IMR-90 (cell line): ENCODE measurements around the gene CNDP1. TPM values are rescaled to one million over a fixed set of nuclear protein-coding genes. Genes with fewer than 3 reads are reported as not detected.
"Not testable (repeated sequence)": the region's sequence is repeated elsewhere in the genome, so short reads cannot be mapped to it uniquely, and the experiment has no call there.

Source experiments
- ATAC-seq: fragments of 200-7000 bp; cut with Tn5 transposase; 2 replicates; pipeline ENCODE4 v1.9.1; 2020; ENCODE audit warnings: low read depth, mild to moderate bottlenecking, moderate library complexity
- BruUV-seq: library from RNA; stranded (reverse); fragments of 400-500 nt; replicated peaks from 2 replicates; lab custom pipeline; 2021; lab: Mats Ljungman, UMichigan
- CTCF ChIA-PET: fragments of 300-600 bp; formaldehyde crosslinking; extraction: SDS; loops from one replicate; lab custom pipeline; 2021; ENCODE audit warnings: antibody characterized with exemption; lab: Yijun Ruan, JAX
- POLR2A ChIA-PET: fragments of 300-600 bp; sonication (Branson Sonifier 250); formaldehyde crosslinking; loops from one replicate; lab custom pipeline; 2022; ENCODE audit warnings: antibody characterized with exemption; ENCODE audit not compliant: unreplicated experiment; lab: Charles Lee
- DNase-seq: peaks from one replicate; pipeline ENCODE4 v3.0.0; 2013
- H2AFZ ChIP-seq: replicated peaks from 2 replicates; pipeline ENCODE3; 2013; ENCODE audit warnings: low read length, mild to moderate bottlenecking; ENCODE audit not compliant: poor library complexity
- H2AK5ac ChIP-seq: 2 replicates; pipeline ENCODE4 v1.6.1; 2013; ENCODE audit warnings: low read depth, low read length, inconsistent platforms
- H2AK9ac ChIP-seq: replicated peaks from 2 replicates; pipeline ENCODE3; 2013; ENCODE audit warnings: mild to moderate bottlenecking, low read depth, low read length, moderate library complexity; ENCODE audit not compliant: poor library complexity
- H2BK120ac ChIP-seq: 2 replicates; pipeline ENCODE4 v1.6.1; 2013; ENCODE audit warnings: low read depth, low read length, inconsistent platforms
- H2BK15ac ChIP-seq: 3 replicates; pipeline ENCODE4 v1.6.1; 2013; ENCODE audit warnings: low read depth, low read length, inconsistent platforms
- H2BK20ac ChIP-seq: 2 replicates; pipeline ENCODE4 v1.6.1; 2013; ENCODE audit warnings: low read depth, mild to moderate bottlenecking, inconsistent platforms, low read length, moderate library complexity
- H2BK5ac ChIP-seq: 2 replicates; pipeline ENCODE4 v1.6.1; 2013; ENCODE audit warnings: mild to moderate bottlenecking, low read depth, low read length, inconsistent platforms; ENCODE audit not compliant: poor library complexity, severe bottlenecking
- H3K14ac ChIP-seq: replicated peaks from 2 replicates; pipeline ENCODE4 v1.6.1; 2013; ENCODE audit warnings: low read depth, low read length, inconsistent platforms
- H3K18ac ChIP-seq: 2 replicates; pipeline ENCODE4 v1.6.1; 2013; ENCODE audit warnings: low read depth, low read length, control low read depth
- H3K23ac ChIP-seq: 2 replicates; pipeline ENCODE4 v1.6.1; 2013; ENCODE audit warnings: low read depth, low read length, inconsistent platforms
- H3K27ac ChIP-seq: 2 replicates; pipeline ENCODE4 v1.5.1; 2013; ENCODE audit warnings: mild to moderate bottlenecking, control low read depth, low read length; ENCODE audit not compliant: insufficient read depth
- H3K27me3 ChIP-seq: 2 replicates; pipeline ENCODE4 v1.6.1; 2013; ENCODE audit warnings: low read length; ENCODE audit not compliant: control insufficient read depth, insufficient read depth
- H3K36me3 ChIP-seq: 2 replicates; pipeline ENCODE4 v1.6.1; 2013; ENCODE audit warnings: low read length, mixed read lengths; ENCODE audit not compliant: control insufficient read depth, insufficient read depth
- H3K4ac ChIP-seq: 2 replicates; pipeline ENCODE4 v1.6.1; 2013; ENCODE audit warnings: low read depth, low read length, inconsistent platforms
- H3K4me1 ChIP-seq: 2 replicates; pipeline ENCODE4 v1.6.1; 2013; ENCODE audit warnings: low read length, mixed read lengths; ENCODE audit not compliant: control insufficient read depth, insufficient read depth
- H3K4me2 ChIP-seq: 2 replicates; pipeline ENCODE4 v1.6.1; 2013; ENCODE audit warnings: low read depth, mild to moderate bottlenecking, control low read depth, low read length, moderate library complexity
- H3K4me3 ChIP-seq: 2 replicates; pipeline ENCODE4 v1.5.1; 2013; ENCODE audit warnings: low read depth, mild to moderate bottlenecking, control low read depth, low read length, moderate library complexity; ENCODE audit not compliant: insufficient read depth
- H3K56ac ChIP-seq: 2 replicates; pipeline ENCODE4 v1.6.1; 2013; ENCODE audit warnings: low read length, inconsistent platforms; ENCODE audit not compliant: insufficient read depth; ENCODE audit errors: extremely low read depth
- H3K79me1 ChIP-seq, 2 experiments: 2 replicates each; pipeline ENCODE4 v1.6.1; 2013; ENCODE audit warnings: low read length in 2 of 2, inconsistent platforms in 1 of 2, low read depth in 1 of 2
- H3K9ac ChIP-seq: 2 replicates; pipeline ENCODE4 v1.6.1; 2013; ENCODE audit warnings: low read depth, low read length, control low read depth
- H3K9me1 ChIP-seq: 2 replicates; pipeline ENCODE4 v1.6.1; 2013; ENCODE audit warnings: low read length, inconsistent platforms; ENCODE audit not compliant: insufficient read depth
- H3K9me3 ChIP-seq: 2 replicates; pipeline ENCODE4 v1.6.1; 2013; ENCODE audit warnings: low read length; ENCODE audit not compliant: control insufficient read depth, insufficient read depth
- H4K20me1 ChIP-seq: 2 replicates; pipeline ENCODE4 v1.6.1; 2013; ENCODE audit warnings: low read length, inconsistent platforms; ENCODE audit not compliant: insufficient read depth
- H4K5ac ChIP-seq: 2 replicates; pipeline ENCODE4 v1.6.1; 2013; ENCODE audit warnings: mild to moderate bottlenecking, low read depth, low read length, control low read depth
- H4K8ac ChIP-seq, 2 experiments: 2 replicates each; pipeline ENCODE4 v1.6.1; 2013; ENCODE audit warnings: low read depth in 2 of 2, low read length in 2 of 2, control low read depth in 1 of 2, inconsistent platforms in 1 of 2
- H4K91ac ChIP-seq: 2 replicates; pipeline ENCODE4 v1.6.1; 2013; ENCODE audit warnings: low read depth, low read length, inconsistent platforms; ENCODE audit not compliant: insufficient read depth
- WGBS, 2 experiments: methylation state at CpG; one replicate each; pipeline versions ENCODE4 v1.1.5 to v1.1.7; 2013; ENCODE audit warnings: missing lambda C conversion rate in 2 of 2; ENCODE audit not compliant: insufficient read length in 1 of 2; ENCODE audit errors: extremely low coverage in 2 of 2; 5-methylcytosine and 5-hydroxymethylcytosine counted together
- dilution Hi-C: fragments of 300-500 bp; cut with HindIII; formaldehyde crosslinking; loops from one replicate; pipeline ENCODE4 v1.14.3; 2018; ENCODE audit warnings: low sequenced_read_pairs; ENCODE audit not compliant: unreplicated experiment
- in situ Hi-C: fragments of 300-500 bp; cut with MboI; formaldehyde crosslinking; loops from 3 replicates; pipeline ENCODE4 v1.14.3; 2019; ENCODE audit warnings: low sequenced_read_pairs, inconsistent platforms, mixed read lengths
- intact Hi-C: fragments of 100-400 bp; cut with micrococcal nuclease; formaldehyde crosslinking; loops from 2 replicates; pipeline ENCODE4 v1.10.0; 2022
- polyA plus RNA-seq, 3 experiments: library from polyadenylated mRNA; depleted of rRNA; stranded (reverse); fragments of >200 nt; gene quantifications; 2 replicates each; pipeline ENCODE4 v1.2.3, GENCODE V29; 2012; ENCODE audit warnings: low replicate concordance in 1 of 3
- total RNA-seq: library from RNA; depleted of rRNA; stranded (reverse); fragments of >200 nt; gene quantifications from 2 replicates; pipeline ENCODE4 v1.2.3, GENCODE V29; 2012
- TF ChIP-seq, protein P1 (sequence below): conservative IDR thresholded peaks from 2 replicates; pipeline ENCODE4 v1.5.1; 2012; ENCODE audit warnings: mild to moderate bottlenecking, low read depth, low read length, improper control_type of control experiment

CNDP1 gene
- total and polyA plus RNA-seq, 2 of the 4 experiments (the other 2 are of a cell fraction), result not detected

GRCh38 chr18:74563999-74564398 lies 29.7 kb downstream of the CNDP1 start (continued):
- TF ChIP-seq, protein P1, sequence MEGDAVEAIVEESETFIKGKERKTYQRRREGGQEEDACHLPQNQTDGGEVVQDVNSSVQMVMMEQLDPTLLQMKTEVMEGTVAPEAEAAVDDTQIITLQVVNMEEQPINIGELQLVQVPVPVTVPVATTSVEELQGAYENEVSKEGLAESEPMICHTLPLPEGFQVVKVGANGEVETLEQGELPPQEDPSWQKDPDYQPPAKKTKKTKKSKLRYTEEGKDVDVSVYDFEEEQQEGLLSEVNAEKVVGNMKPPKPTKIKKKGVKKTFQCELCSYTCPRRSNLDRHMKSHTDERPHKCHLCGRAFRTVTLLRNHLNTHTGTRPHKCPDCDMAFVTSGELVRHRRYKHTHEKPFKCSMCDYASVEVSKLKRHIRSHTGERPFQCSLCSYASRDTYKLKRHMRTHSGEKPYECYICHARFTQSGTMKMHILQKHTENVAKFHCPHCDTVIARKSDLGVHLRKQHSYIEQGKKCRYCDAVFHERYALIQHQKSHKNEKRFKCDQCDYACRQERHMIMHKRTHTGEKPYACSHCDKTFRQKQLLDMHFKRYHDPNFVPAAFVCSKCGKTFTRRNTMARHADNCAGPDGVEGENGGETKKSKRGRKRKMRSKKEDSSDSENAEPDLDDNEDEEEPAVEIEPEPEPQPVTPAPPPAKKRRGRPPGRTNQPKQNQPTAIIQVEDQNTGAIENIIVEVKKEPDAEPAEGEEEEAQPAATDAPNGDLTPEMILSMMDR, result no peak

- H3K79me1 ChIP-seq, H4K5ac ChIP-seq, H3K27ac ChIP-seq, H3K56ac ChIP-seq, H3K14ac ChIP-seq, H3K4me1 ChIP-seq, H4K8ac ChIP-seq, ATAC-seq, POLR2A ChIA-PET, BruUV-seq, H3K36me3 ChIP-seq, H4K20me1 ChIP-seq, DNase-seq, H2BK20ac ChIP-seq, H2BK15ac ChIP-seq, H3K23ac ChIP-seq, intact Hi-C loops, H3K18ac ChIP-seq, H3K9me1 ChIP-seq, dilution Hi-C loops, H2BK120ac ChIP-seq, CTCF ChIA-PET, H4K91ac ChIP-seq, H2AK5ac ChIP-seq, H3K4me3 ChIP-seq, H2BK5ac ChIP-seq, H3K9me3 ChIP-seq, H3K4ac ChIP-seq, H2AFZ ChIP-seq, H3K4me2 ChIP-seq, H3K9ac ChIP-seq, H2AK9ac ChIP-seq: not testable (repeated sequence)
- in situ Hi-C loops, result loop anchor here (25.0 kb wide), 1 partner anchor 353 kb away; no protein-coding TSS in a partner anchor
- WGBS, 2 experiments, result no CpG with 5 or more reads among the region's 1 CpG
- H3K27me3 ChIP-seq, result peaks cover 21% of the 10 kb centered on the region
Observed at GRCh38 chr18:74565164-74565563, 30.9 kb downstream of the CNDP1 start.

DNA sequence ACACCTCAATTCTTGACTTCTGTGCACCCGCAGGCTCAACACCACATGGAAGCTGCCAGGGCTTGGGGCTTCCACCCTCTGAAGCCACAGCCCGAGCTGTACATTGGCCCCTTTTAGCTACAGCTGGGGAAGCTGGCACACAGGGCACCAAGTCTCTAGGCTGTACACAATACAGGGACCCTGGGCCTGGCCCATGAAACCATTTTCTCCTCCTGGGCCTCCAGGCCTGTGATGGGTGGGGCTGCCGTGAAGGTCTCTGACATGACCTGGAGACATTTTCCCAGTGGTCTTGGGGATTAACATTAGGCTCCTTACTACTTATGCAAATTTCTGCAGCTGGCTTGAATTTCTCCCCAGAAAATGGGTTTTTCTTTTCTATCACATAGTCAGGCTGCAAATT lies 31.7 kb downstream of the CNDP1 start:
- H3K79me1 ChIP-seq, H3K4ac ChIP-seq, H3K9me3 ChIP-seq, BruUV-seq, H3K36me3 ChIP-seq, POLR2A ChIA-PET, ATAC-seq, DNase-seq, H2BK15ac ChIP-seq, intact Hi-C loops, H4K91ac ChIP-seq, H3K27ac ChIP-seq, H3K9ac ChIP-seq, H2BK120ac ChIP-seq, H3K23ac ChIP-seq, H3K4me3 ChIP-seq, H4K20me1 ChIP-seq, H3K14ac ChIP-seq, H3K56ac ChIP-seq, CTCF ChIA-PET, H3K4me1 ChIP-seq, H2BK20ac ChIP-seq, H3K18ac ChIP-seq, H4K5ac ChIP-seq, H2AK9ac ChIP-seq, H2AFZ ChIP-seq, H2BK5ac ChIP-seq, dilution Hi-C loops, H3K9me1 ChIP-seq, H4K8ac ChIP-seq, H3K4me2 ChIP-seq, H2AK5ac ChIP-seq: not testable (repeated sequence)
- H3K27me3 ChIP-seq, result peaks cover 23% of the 10 kb centered on the region
- in situ Hi-C loops, result loop anchor here (25.0 kb wide), 1 partner anchor 354 kb away; no protein-coding TSS in a partner anchor
- no CpG with 5 or more reads among the region's 3 CpGs for WGBS, 2 experiments
